ENCODE measurements around the gene IQGAP2.
A peak's percentile ranks its signal among the peaks of the same experiment; 100 is the strongest.

Gene IQGAP2

GRCh38 chr5:76642390-76643040 lies 239.4 kb downstream of the IQGAP2 start:
- 75% methylated on average over 1 of the region's 6 CpGs for WGBS
- H3K79me1 ChIP-seq (replicated peaks; ENCODE audit: low read length, poor library complexity, severe bottlenecking): no peaks in the 10 kb centered on the region
- H3K4me1 ChIP-seq (ENCODE audit: control insufficient read depth, insufficient read depth, low read depth, low read length): peaks cover 2% of the 10 kb centered on the region
- no peak overlapping the region for H2BK15ac ChIP-seq (ENCODE audit: low read depth, poor library complexity, severe bottlenecking)
- peak overlapping the region; percentile 89 to 94 for H2BK12ac ChIP-seq (ENCODE audit: low read length in 2 of 2)
- peak overlapping the region; percentile 85 for H2BK120ac ChIP-seq (ENCODE audit: low read depth, low read length)
- peak overlapping the region; percentile 32 for H3K27ac ChIP-seq (ENCODE audit: low read length, poor library complexity, severe bottlenecking)
- peak overlapping the region; percentile 54 to 76 for H3K18ac ChIP-seq (ENCODE audit: low read depth in 1 of 2, low read length in 2 of 2)
- H3K4me3 ChIP-seq (ENCODE audit: insufficient read depth in 1 of 2, low read depth in 1 of 2, low read length in 2 of 2): no peak overlapping the region
- H2BK5ac ChIP-seq (ENCODE audit: low read depth, low read length, poor library complexity, severe bottlenecking): no peak overlapping the region
- H2AK5ac ChIP-seq (ENCODE audit: low read length, severe bottlenecking): peak overlapping the region; percentile 84
- H3K9ac ChIP-seq (ENCODE audit: low read length): no peak overlapping the region
- H3K23ac ChIP-seq (ENCODE audit: low read length in 2 of 2): no peak overlapping the region
- no peaks in the 10 kb centered on the region for H3K9me3 ChIP-seq (ENCODE audit: control insufficient read depth, low read length)
- peak; percentile 32 for DNase-seq
- no peak overlapping the region for H3K4me2 ChIP-seq (ENCODE audit: low read length, poor library complexity, severe bottlenecking)
- H2AFZ ChIP-seq (ENCODE audit: low read depth, low read length): peak overlapping the region; percentile 82
- H3K27me3 ChIP-seq (ENCODE audit: control insufficient read depth in 1 of 2, insufficient read depth in 1 of 2, low read length in 2 of 2): no peaks in the 10 kb centered on the region
- H4K91ac ChIP-seq (ENCODE audit: low read length): peak overlapping the region; percentile 83
- peak overlapping the region; percentile 75 to 84 for H3K4ac ChIP-seq (ENCODE audit: low read depth in 1 of 2, low read length in 2 of 2)
- H3K36me3 ChIP-seq (ENCODE audit: control insufficient read depth in 1 of 2, insufficient read depth in 2 of 2, low read depth in 1 of 2, low read length in 2 of 2): no peaks in the 10 kb centered on the region
- peak overlapping the region; percentile 87 for H4K8ac ChIP-seq (ENCODE audit: low read length)
- peak overlapping the region in 1 of 2 experiments; percentile 60 for H3K14ac ChIP-seq (ENCODE audit: low read length in 2 of 2)

- no peaks in the 10 kb centered on the region for H3K27me3 ChIP-seq (ENCODE audit: control insufficient read depth in 1 of 2, insufficient read depth in 1 of 2, low read length in 2 of 2)
- H3K23ac ChIP-seq (ENCODE audit: low read length in 2 of 2): no peak overlapping the region
- no peak overlapping the region for H3K9ac ChIP-seq (ENCODE audit: low read length)
- no peak overlapping the region for H3K27ac ChIP-seq (ENCODE audit: low read length, poor library complexity, severe bottlenecking)
- no peak overlapping the region for H3K14ac ChIP-seq (ENCODE audit: low read length in 2 of 2)
- H4K8ac ChIP-seq (ENCODE audit: low read length): no peak overlapping the region
- peaks cover 4% of the 10 kb centered on the region for H3K9me3 ChIP-seq (ENCODE audit: control insufficient read depth, low read length)
- H2BK12ac ChIP-seq (ENCODE audit: low read length in 2 of 2): peak overlapping the region in 1 of 2 experiments; percentile 45
- H3K79me1 ChIP-seq (replicated peaks; ENCODE audit: low read length, poor library complexity, severe bottlenecking): no peaks in the 10 kb centered on the region
- H2BK5ac ChIP-seq (ENCODE audit: low read depth, low read length, poor library complexity, severe bottlenecking): no peak overlapping the region
- peak overlapping the region; percentile 78 for H2AK5ac ChIP-seq (ENCODE audit: low read length, severe bottlenecking)
- no peak overlapping the region for H2BK120ac ChIP-seq (ENCODE audit: low read depth, low read length)
- H3K4me1 ChIP-seq (ENCODE audit: control insufficient read depth, insufficient read depth, low read depth, low read length): peaks cover 2% of the 10 kb centered on the region
- H2AFZ ChIP-seq (ENCODE audit: low read depth, low read length): no peak overlapping the region
- H3K36me3 ChIP-seq (ENCODE audit: control insufficient read depth in 1 of 2, insufficient read depth in 2 of 2, low read depth in 1 of 2, low read length in 2 of 2): no peaks in the 10 kb centered on the region
- H2BK15ac ChIP-seq (ENCODE audit: low read depth, poor library complexity, severe bottlenecking): no peak overlapping the region
- H3K4me3 ChIP-seq (ENCODE audit: insufficient read depth in 1 of 2, low read depth in 1 of 2, low read length in 2 of 2): no peak overlapping the region
- H4K91ac ChIP-seq (ENCODE audit: low read length): no peak overlapping the region
- H3K4me2 ChIP-seq (ENCODE audit: low read length, poor library complexity, severe bottlenecking): no peak overlapping the region
- H3K18ac ChIP-seq (ENCODE audit: low read depth in 1 of 2, low read length in 2 of 2): peak overlapping the region; percentile 18 to 70
- no peak overlapping the region for H3K4ac ChIP-seq (ENCODE audit: low read depth in 1 of 2, low read length in 2 of 2)
- DNase-seq: no peak
These were observed 240.3 kb downstream of the IQGAP2 start for GRCh38 chr5:76643371-76643770.

- Histone ChIP-seq H2BK15ac (ENCODE audit: low read depth, poor library complexity, severe bottlenecking) (no peak overlapping the region), H3K36me3 (ENCODE audit: control insufficient read depth in 1 of 2, insufficient read depth in 2 of 2, low read depth in 1 of 2, low read length in 2 of 2) (no peaks in the 10 kb centered on the region), H2BK120ac (ENCODE audit: low read depth, low read length) (no peak overlapping the region), H3K4me3 (ENCODE audit: insufficient read depth in 1 of 2, low read depth in 1 of 2, low read length in 2 of 2) (no peak overlapping the region), H2AFZ (ENCODE audit: low read depth, low read length) (no peak overlapping the region), H3K79me1 (replicated peaks; ENCODE audit: low read length, poor library complexity, severe bottlenecking) (no peaks in the 10 kb centered on the region), H2AK5ac (ENCODE audit: low read length, severe bottlenecking) (no peak overlapping the region), H3K4me2 (ENCODE audit: low read length, poor library complexity, severe bottlenecking) (no peak overlapping the region), H2BK12ac (ENCODE audit: low read length in 2 of 2) (no peak overlapping the region), H3K23ac (ENCODE audit: low read length in 2 of 2) (no peak overlapping the region), H4K8ac (ENCODE audit: low read length) (no peak overlapping the region), H3K27me3 (ENCODE audit: control insufficient read depth in 1 of 2, insufficient read depth in 1 of 2, low read length in 2 of 2) (no peaks in the 10 kb centered on the region), H3K18ac (ENCODE audit: low read depth in 1 of 2, low read length in 2 of 2) (no peak overlapping the region), H3K4me1 (ENCODE audit: control insufficient read depth, insufficient read depth, low read depth, low read length) (no peaks in the 10 kb centered on the region), H3K4ac (ENCODE audit: low read depth in 1 of 2, low read length in 2 of 2) (no peak overlapping the region), H3K9me3 (ENCODE audit: control insufficient read depth, low read length) (peaks cover 23% of the 10 kb centered on the region), H3K9ac (ENCODE audit: low read length) (no peak overlapping the region), H4K91ac (ENCODE audit: low read length) (no peak overlapping the region), H2BK5ac (ENCODE audit: low read depth, low read length, poor library complexity, severe bottlenecking) (no peak overlapping the region), H3K14ac (ENCODE audit: low read length in 2 of 2) (no peak overlapping the region), H3K27ac (ENCODE audit: low read length, poor library complexity, severe bottlenecking) (no peak overlapping the region)
- no peak for DNase-seq
- WGBS: no CpG with 5 or more reads among the region's 2 CpGs
These were observed 246.1 kb downstream of the IQGAP2 start for GRCh38 chr5:76649140-76649539.

GRCh38 chr5:76652809-76653414 lies 249.8 kb downstream of the IQGAP2 start:
- H3K4ac ChIP-seq (ENCODE audit: low read depth in 1 of 2, low read length in 2 of 2): no peak overlapping the region
- no peak overlapping the region for H2BK5ac ChIP-seq (ENCODE audit: low read depth, low read length, poor library complexity, severe bottlenecking)
- H3K4me3 ChIP-seq (ENCODE audit: insufficient read depth in 1 of 2, low read depth in 1 of 2, low read length in 2 of 2): no peak overlapping the region
- H3K27ac ChIP-seq (ENCODE audit: low read length, poor library complexity, severe bottlenecking): no peak overlapping the region
- H2AK5ac ChIP-seq (ENCODE audit: low read length, severe bottlenecking): no peak overlapping the region
- H2AFZ ChIP-seq (ENCODE audit: low read depth, low read length): no peak overlapping the region
- no peak overlapping the region for H2BK120ac ChIP-seq (ENCODE audit: low read depth, low read length)
- DNase-seq: no peak
- H3K36me3 ChIP-seq (ENCODE audit: control insufficient read depth in 1 of 2, insufficient read depth in 2 of 2, low read depth in 1 of 2, low read length in 2 of 2): no peaks in the 10 kb centered on the region
- no peaks in the 10 kb centered on the region for H3K4me1 ChIP-seq (ENCODE audit: control insufficient read depth, insufficient read depth, low read depth, low read length)
- H2BK12ac ChIP-seq (ENCODE audit: low read length in 2 of 2): no peak overlapping the region
- H3K4me2 ChIP-seq (ENCODE audit: low read length, poor library complexity, severe bottlenecking): no peak overlapping the region
- no peak overlapping the region for H3K18ac ChIP-seq (ENCODE audit: low read depth in 1 of 2, low read length in 2 of 2)
- no peak overlapping the region for H4K8ac ChIP-seq (ENCODE audit: low read length)
- peaks cover 21% of the 10 kb centered on the region for H3K9me3 ChIP-seq (ENCODE audit: control insufficient read depth, low read length)
- no peak overlapping the region for H2BK15ac ChIP-seq (ENCODE audit: low read depth, poor library complexity, severe bottlenecking)
- H3K23ac ChIP-seq (ENCODE audit: low read length in 2 of 2): no peak overlapping the region
- H3K79me1 ChIP-seq (replicated peaks; ENCODE audit: low read length, poor library complexity, severe bottlenecking): no peaks in the 10 kb centered on the region
- H3K14ac ChIP-seq (ENCODE audit: low read length in 2 of 2): no peak overlapping the region
- H3K9ac ChIP-seq (ENCODE audit: low read length): no peak overlapping the region
- 96% methylated on average over 1 of the region's 3 CpGs for WGBS
- H4K91ac ChIP-seq (ENCODE audit: low read length): no peak overlapping the region
- no peaks in the 10 kb centered on the region for H3K27me3 ChIP-seq (ENCODE audit: control insufficient read depth in 1 of 2, insufficient read depth in 1 of 2, low read length in 2 of 2)
